Measurements from ENCODE around the gene HACD2.

The HACD2 gene

GRCh38 chr3:123483146-123483545 lies 101.7 kb downstream of the HACD2 start:
- DNase-seq (ENCODE audit: low read depth in 2 of 2) = no peak

GRCh38 chr3:123481722-123482457 lies 103.0 kb downstream of the HACD2 start:
- no peak for DNase-seq (ENCODE audit: low read depth in 2 of 2)

GRCh38 chr3:123481071-123481470 lies 103.8 kb downstream of the HACD2 start:
- no peak for DNase-seq (ENCODE audit: low read depth in 2 of 2)

- DNase-seq (ENCODE audit: low read depth in 2 of 2) = no peak
Measured at GRCh38 chr3:123480428-123480827, 104.4 kb downstream of the HACD2 start.

GRCh38 chr3:123479891-123480290 lies 105.0 kb downstream of the HACD2 start:
- DNase-seq (ENCODE audit: low read depth in 2 of 2) = no peak

GRCh38 chr3:123478314-123478713 lies 106.5 kb downstream of the HACD2 start:
- DNase-seq (ENCODE audit: low read depth in 2 of 2) = no peak

- DNase-seq (ENCODE audit: low read depth in 2 of 2) = no peak
Measured at GRCh38 chr3:123476967-123477750, 107.7 kb downstream of the HACD2 start.

- no peak for DNase-seq (ENCODE audit: low read depth in 2 of 2)
Measured at GRCh38 chr3:123475786-123476185, 109.1 kb downstream of the HACD2 start.

- no peak for DNase-seq (ENCODE audit: low read depth in 2 of 2)
Measured at GRCh38 chr3:123471106-123471505, 113.7 kb downstream of the HACD2 start.

GRCh38 chr3:123469323-123469995 lies 115.4 kb downstream of the HACD2 start:
- no peak for DNase-seq (ENCODE audit: low read depth in 2 of 2)

GRCh38 chr3:123467046-123467445 lies 117.8 kb downstream of the HACD2 start:
- no peak for DNase-seq (ENCODE audit: low read depth in 2 of 2)

GRCh38 chr3:123464211-123464610 lies 120.6 kb downstream of the HACD2 start:
- no peak for DNase-seq (ENCODE audit: low read depth in 2 of 2)

GRCh38 chr3:123459862-123460261 lies 125.0 kb downstream of the HACD2 start:
- no peak for DNase-seq (ENCODE audit: low read depth in 2 of 2)

- no peak for DNase-seq (ENCODE audit: low read depth in 2 of 2)
Measured at GRCh38 chr3:123458255-123458654, 126.6 kb downstream of the HACD2 start.

- no peak for DNase-seq (ENCODE audit: low read depth in 2 of 2)
Measured at GRCh38 chr3:123457841-123458240, 127.0 kb downstream of the HACD2 start.

- no peak for DNase-seq (ENCODE audit: low read depth in 2 of 2)
Measured at GRCh38 chr3:123453675-123454074, 131.2 kb downstream of the HACD2 start.

GRCh38 chr3:123451186-123451585 lies 133.7 kb downstream of the HACD2 start:
- DNase-seq (ENCODE audit: low read depth in 2 of 2) = no peak

GRCh38 chr3:123449997-123450604 lies 134.8 kb downstream of the HACD2 start:
- no peak for DNase-seq (ENCODE audit: low read depth in 2 of 2)

- DNase-seq (ENCODE audit: low read depth in 2 of 2) = no peak
Measured at GRCh38 chr3:123449102-123449996, 135.5 kb downstream of the HACD2 start.

GRCh38 chr3:123448536-123449101 lies 136.2 kb downstream of the HACD2 start, which contains the start of gene ADCY5:
Gene ADCY5, minus strand, starts transcription at chr3:123449090. Its CDS starts 545 bp downstream, at chr3:123448545.
- DNase-seq (ENCODE audit: low read depth in 2 of 2) = no peak
